B cell (primary cell): ENCODE measurements around the gene DAPK3. TPM values are rescaled to one million over a fixed set of nuclear protein-coding genes. Genes with fewer than 3 reads are reported as not detected.

Source experiments
- ATAC-seq: fragments of 200-7000 bp; cut with Tn5 transposase; one replicate; pipeline ENCODE4 v1.10.0; 2021; ENCODE audit warnings: low read depth, mild to moderate bottlenecking, moderate number of reproducible peaks, moderate library complexity
- CTCF ChIA-PET: fragments of 350-600 bp; sonication (Branson Sonifier 250); formaldehyde crosslinking; loops from one replicate; lab custom pipeline; 2021; ENCODE audit warnings: antibody characterized with exemption, inconsistent platforms; lab: Charles Lee
- POLR2A ChIA-PET: fragments of 350-600 bp; sonication (Branson Sonifier 250); formaldehyde crosslinking; loops from one replicate; lab custom pipeline; 2021; ENCODE audit warnings: antibody characterized with exemption; lab: Charles Lee
- DNase-seq: peaks from one replicate; pipeline ENCODE4 v3.0.0; 2013
- H2AFZ ChIP-seq: 2 replicates; pipeline ENCODE4 v1.6.1; 2012; ENCODE audit warnings: mild to moderate bottlenecking, low read depth, low read length; ENCODE audit not compliant: insufficient read depth, poor library complexity, severe bottlenecking
- H3K27ac ChIP-seq, 2 donors: 1 replicate in 1 of 2; 2 replicates in 1 of 2; pipeline ENCODE4 v1.5.1; 2012 to 2013; ENCODE audit warnings: low read length in 2 of 2, mild to moderate bottlenecking in 2 of 2, moderate library complexity in 1 of 2
- H3K27me3 ChIP-seq, 4 experiments: fragments of 200-600 bp in 1 of 4; sonication (generic) in 1 of 4; replicated peaks in 1 of 4; 1 replicate in 2 of 4; 2 replicates in 2 of 4; pipeline versions ENCODE4 v1.6.1 to v1.7.0; 2013 to 2016; ENCODE audit warnings: low read length in 3 of 4, mild to moderate bottlenecking in 2 of 4, mixed read lengths in 1 of 4, moderate library complexity in 1 of 4; ENCODE audit not compliant: insufficient read depth in 4 of 4, control insufficient read depth in 3 of 4; ENCODE audit errors: control extremely low read depth in 1 of 4
- H3K36me3 ChIP-seq, 2 experiments: replicated peaks in 1 of 2; 1 replicate in 1 of 2; 2 replicates in 1 of 2; pipeline versions ENCODE4 v1.6.1 to v1.7.1; 2013; ENCODE audit warnings: low read length in 1 of 2; ENCODE audit not compliant: insufficient read depth in 2 of 2, control insufficient read depth in 1 of 2; ENCODE audit errors: control extremely low read depth in 1 of 2, extremely low read depth in 1 of 2
- H3K4me1 ChIP-seq, 2 donors: fragments of 200-600 bp in 1 of 2; sonication (generic) in 1 of 2; 1 replicate in 1 of 2; 2 replicates in 1 of 2; pipeline versions ENCODE4 v1.5.1 to v1.6.1; 2013 to 2017; ENCODE audit warnings: low read length in 2 of 2; ENCODE audit not compliant: control insufficient read depth in 2 of 2, insufficient read depth in 2 of 2
- H3K4me2 ChIP-seq: replicated peaks from 2 replicates; pipeline ENCODE3; 2012; ENCODE audit warnings: mild to moderate bottlenecking, low read depth, low read length; ENCODE audit not compliant: poor library complexity, severe bottlenecking
- H3K4me3 ChIP-seq, 5 experiments: fragments of 200-600 bp in 1 of 5; sonication (generic) in 1 of 5; 1 replicate in 3 of 5; 2 replicates in 2 of 5; pipeline versions ENCODE4 v1.5.1 to v1.7.0; 2011 to 2016; ENCODE audit warnings: low read length in 4 of 5, mild to moderate bottlenecking in 4 of 5, low read depth in 2 of 5, control low read depth in 1 of 5, moderate library complexity in 1 of 5; ENCODE audit not compliant: insufficient read depth in 1 of 5; ENCODE audit errors: control extremely low read depth in 1 of 5, extremely low read depth in 1 of 5
- H3K79me2 ChIP-seq: fragments of 200-600 bp; sonication (generic); one replicate; pipeline ENCODE4 v1.6.0; 2016; ENCODE audit warnings: low read length; ENCODE audit not compliant: control insufficient read depth, insufficient read depth
- H3K9ac ChIP-seq: fragments of 200-600 bp; sonication (generic); 2 replicates; pipeline ENCODE4 v1.6.1; 2017; ENCODE audit warnings: mild to moderate bottlenecking, low read length, moderate library complexity
- H3K9me3 ChIP-seq, 3 donors: one replicate each; pipeline versions ENCODE4 v1.6.1 to v1.7.1; 2013; ENCODE audit warnings: low read length in 2 of 3; ENCODE audit not compliant: control insufficient read depth in 2 of 3, insufficient read depth in 1 of 3; ENCODE audit errors: control extremely low read depth in 1 of 3
- H4K20me1 ChIP-seq: 2 replicates; pipeline ENCODE4 v1.6.0; 2012; ENCODE audit warnings: mild to moderate bottlenecking, low read length; ENCODE audit not compliant: insufficient read depth, control insufficient read depth, poor library complexity, severe bottlenecking
- H3K27ac Mint-ChIP-seq: one replicate; pipeline ENCODE4 v1.8.0; 2021; ENCODE audit warnings: mixed read lengths
- H3K27me3 Mint-ChIP-seq: one replicate; pipeline ENCODE4 v1.8.0; 2021; ENCODE audit warnings: mixed read lengths
- H3K4me1 Mint-ChIP-seq: one replicate; pipeline ENCODE4 v1.8.0; 2021; ENCODE audit warnings: mixed read lengths
- H3K4me3 Mint-ChIP-seq: one replicate; pipeline ENCODE4 v1.8.0; 2021; ENCODE audit warnings: mixed read lengths
- H3K9me3 Mint-ChIP-seq: one replicate; pipeline ENCODE4 v1.8.0; 2022; ENCODE audit warnings: mixed read lengths; ENCODE audit not compliant: insufficient read depth
- CTCF ChIP-seq: fragments of 200-600 bp; IDR thresholded peaks from one replicate; pipeline ENCODE4 v1.8.0; 2022; ENCODE audit warnings: antibody characterized with exemption, mild to moderate bottlenecking
- EZH2 ChIP-seq: IDR thresholded peaks from 2 replicates; pipeline ENCODE4 v1.6.1; 2012; ENCODE audit warnings: borderline replicate concordance, low read depth, mild to moderate bottlenecking, moderate library complexity, low read length; ENCODE audit not compliant: insufficient read depth, poor library complexity, severe bottlenecking
- WGBS: methylation state at CpG from one replicate; pipeline ENCODE4 v1.1.5; 2013; ENCODE audit warnings: missing lambda C conversion rate; ENCODE audit not compliant: insufficient coverage; 5-methylcytosine and 5-hydroxymethylcytosine counted together
- intact Hi-C: fragments of 100-400 bp; cut with micrococcal nuclease; formaldehyde crosslinking; loops from one replicate; pipeline ENCODE4 v1.10.0; 2022
- polyA plus RNA-seq: library from polyadenylated mRNA; depleted of rRNA; stranded (reverse); fragments of >200 nt; gene quantifications from 2 replicates; pipeline ENCODE4 v1.2.3, GENCODE V29; 2012
- total RNA-seq, 2 donors: library from RNA; stranded (reverse); fragments of 120-200 nt in 1 of 2; gene quantifications; 1 replicate in 1 of 2; 2 replicates in 1 of 2; pipeline versions ENCODE4 v1.2.3 to v1.2.4, GENCODE V29; 2013 to 2022

Gene DAPK3
- total and polyA plus RNA-seq, 2 donors (not counting 1 experiment from before 2014, with no cell fraction given), result 32.6 to 47.4 TPM

- 99% methylated on average over 34 of the region's 35 CpGs for WGBS
- Histone ChIP-seq H3K4me2 (no peak overlapping the region), H3K4me1 (no peaks in the 10 kb centered on the region), H3K27ac (no peak overlapping the region), H4K20me1 (peaks cover 28% of the 10 kb centered on the region), H3K79me2 (peaks cover 19% of the 10 kb centered on the region), H3K36me3 (peaks cover 2 to 51% of the 10 kb centered on the region in 2 experiments), H3K9me3 (no peaks in the 10 kb centered on the region), H2AFZ (no peak overlapping the region), H3K9ac (no peak overlapping the region), H3K27me3 (no peaks in the 10 kb centered on the region), H3K4me3 (no peak overlapping the region)
- ChIA-PET CTCF (no interaction called here), POLR2A (no interaction called here)
- Mint-ChIP-seq H3K27ac (no peak overlapping the region), H3K9me3 (no peaks in the 10 kb centered on the region), H3K27me3 (no peaks in the 10 kb centered on the region), H3K4me1 (peaks cover 4% of the 10 kb centered on the region), H3K4me3 (no peak overlapping the region)
- DNase-seq, result no peak
- intact Hi-C loops, result no loop called here
- no peak for ATAC-seq
- no peak for TF ChIP-seq EZH2
- no peak for TF ChIP-seq CTCF
These were observed 7.2 kb downstream of the DAPK3 start for GRCh38 chr19:3963458-3964255.

GRCh38 chr19:3961007-3961406 lies 9.9 kb downstream of the DAPK3 start:
- WGBS, result 98% methylated on average over 24 of the region's 24 CpGs
- Mint-ChIP-seq H3K4me3 (no peak overlapping the region), H3K27me3 (no peaks in the 10 kb centered on the region), H3K27ac (no peak overlapping the region), H3K4me1 (no peaks in the 10 kb centered on the region), H3K9me3 (no peaks in the 10 kb centered on the region)
- H3K9ac ChIP-seq, result no peak overlapping the region
- peaks cover 19% of the 10 kb centered on the region for H4K20me1 ChIP-seq
- H3K4me2 ChIP-seq, result no peak overlapping the region
- H2AFZ ChIP-seq, result no peak overlapping the region
- ATAC-seq (no peak), DNase-seq (no peak)
- intact Hi-C loops, result no loop called here
- peaks cover 4% of the 10 kb centered on the region for H3K79me2 ChIP-seq
- TF ChIP-seq CTCF, result no peak
- TF ChIP-seq EZH2, result no peak
- no peak overlapping the region for H3K27ac ChIP-seq
- ChIA-PET POLR2A (interaction anchor here (0.6 kb wide), 1 partner anchor 23 kb away, joined by 4 read pairs; no protein-coding TSS in a partner anchor), CTCF (no interaction called here)
- H3K27me3 ChIP-seq, result no peaks in the 10 kb centered on the region
- H3K9me3 ChIP-seq, result no peaks in the 10 kb centered on the region
- no peak overlapping the region for H3K4me3 ChIP-seq
- H3K4me1 ChIP-seq, result no peaks in the 10 kb centered on the region
- H3K36me3 ChIP-seq, result peaks cover 0 to 55% of the 10 kb centered on the region in 2 experiments
